ENCODE results near the gene NCR1.
"Not testable (repeated sequence)": the region's sequence is repeated elsewhere in the genome, so short reads cannot be mapped to it uniquely, and the experiment has no call there.

NCR1 gene

GRCh38 chr19:54881884-54882283 lies 24.1 kb upstream of the NCR1 start:
- DNase-seq (ENCODE audit: low read depth) = no peak
- no peak overlapping the region for H3K4me3 ChIP-seq (ENCODE audit: low read depth, low read length)
- no peak for TF ChIP-seq CTCF (IDR thresholded peaks at IDR 0.05; ENCODE audit: low read depth, low read length, missing control alignments)
- in situ Hi-C loops (cut with HindIII; ENCODE audit: low sequenced_read_pairs) = no loop called here

- TF ChIP-seq CTCF (IDR thresholded peaks at IDR 0.05; ENCODE audit: low read depth, low read length, missing control alignments) = no peak
- in situ Hi-C loops (cut with HindIII; ENCODE audit: low sequenced_read_pairs) = no loop called here
- H3K4me3 ChIP-seq (ENCODE audit: low read depth, low read length) = no peak overlapping the region
- DNase-seq (ENCODE audit: low read depth) = no peak
Measured at GRCh38 chr19:54882758-54883157, 23.2 kb upstream of the NCR1 start.

GRCh38 chr19:54883228-54883627 lies 22.7 kb upstream of the NCR1 start:
- no peak for DNase-seq (ENCODE audit: low read depth)
- TF ChIP-seq CTCF (IDR thresholded peaks at IDR 0.05; ENCODE audit: low read depth, low read length, missing control alignments) = no peak
- in situ Hi-C loops (cut with HindIII; ENCODE audit: low sequenced_read_pairs) = no loop called here
- no peak overlapping the region for H3K4me3 ChIP-seq (ENCODE audit: low read depth, low read length)

GRCh38 chr19:54888239-54888638 lies 17.7 kb upstream of the NCR1 start:
- no peak for DNase-seq (ENCODE audit: low read depth)
- in situ Hi-C loops (cut with HindIII; ENCODE audit: low sequenced_read_pairs) = no loop called here
- TF ChIP-seq CTCF (IDR thresholded peaks at IDR 0.05; ENCODE audit: low read depth, low read length, missing control alignments) = no peak
- no peak overlapping the region for H3K4me3 ChIP-seq (ENCODE audit: low read depth, low read length)

- DNase-seq (ENCODE audit: low read depth) = no peak
- in situ Hi-C loops (cut with HindIII; ENCODE audit: low sequenced_read_pairs) = no loop called here
- no peak overlapping the region for H3K4me3 ChIP-seq (ENCODE audit: low read depth, low read length)
- no peak for TF ChIP-seq CTCF (IDR thresholded peaks at IDR 0.05; ENCODE audit: low read depth, low read length, missing control alignments)
Measured at GRCh38 chr19:54889566-54889965, 16.4 kb upstream of the NCR1 start.

- no peak for DNase-seq (ENCODE audit: low read depth)
- no peak overlapping the region for H3K4me3 ChIP-seq (ENCODE audit: low read depth, low read length)
- in situ Hi-C loops (cut with HindIII; ENCODE audit: low sequenced_read_pairs) = no loop called here
- TF ChIP-seq CTCF (IDR thresholded peaks at IDR 0.05; ENCODE audit: low read depth, low read length, missing control alignments) = no peak
Measured at GRCh38 chr19:54893406-54893805, 12.5 kb upstream of the NCR1 start.

GRCh38 chr19:54894106-54894505 lies 11.8 kb upstream of the NCR1 start:
- H3K4me3 ChIP-seq (ENCODE audit: low read depth, low read length); in situ Hi-C loops (cut with HindIII; ENCODE audit: low sequenced_read_pairs); DNase-seq (ENCODE audit: low read depth): not testable (repeated sequence)
